ENCODE results near the gene SLC2A4RG.
A peak's percentile ranks its signal among the peaks of the same experiment; 100 is the strongest.

SLC2A4RG gene

DNA sequence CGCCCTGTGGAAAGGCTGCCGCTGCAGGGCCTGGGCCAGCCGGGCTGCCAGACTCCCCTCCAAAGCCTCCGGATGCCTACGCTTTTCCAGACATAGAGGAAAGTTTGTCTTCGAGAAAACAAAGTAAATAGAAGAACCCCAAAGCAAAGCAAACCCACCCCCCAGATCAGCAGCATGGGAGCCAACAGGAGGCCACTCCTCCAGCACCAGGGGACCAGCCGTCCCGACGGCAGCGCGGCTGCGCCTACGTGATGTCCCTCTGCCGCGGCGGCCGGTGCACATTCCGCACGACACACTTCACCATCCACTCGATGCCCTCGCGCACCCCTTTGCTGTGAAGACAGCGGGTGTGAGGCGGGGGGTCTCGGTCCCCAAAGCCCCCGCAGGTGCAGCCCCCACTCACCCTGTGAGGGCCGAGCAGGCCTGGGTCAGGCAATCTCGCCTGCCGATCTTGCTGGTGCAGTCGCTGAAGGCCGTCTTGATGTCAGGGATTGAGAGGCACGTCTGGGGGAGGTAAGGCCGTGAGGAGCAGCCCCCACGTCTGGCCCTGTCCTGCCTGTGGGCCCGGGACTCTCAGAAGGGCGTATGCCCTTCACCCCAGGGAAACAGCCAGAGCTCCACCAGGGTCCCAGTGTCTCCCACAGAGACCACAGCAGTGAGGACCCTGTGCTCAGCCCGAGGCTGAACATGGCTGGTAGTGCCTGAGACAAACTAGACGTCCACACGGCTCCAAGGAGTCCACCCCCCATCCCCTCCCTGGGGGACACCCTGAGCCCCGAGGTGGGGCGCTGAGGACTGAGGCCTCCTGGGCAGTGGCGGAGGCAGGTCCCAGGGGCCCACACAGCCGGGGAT is 39.2 kb upstream of the SLC2A4RG start:
- DNase-seq, result no peak

DNA sequence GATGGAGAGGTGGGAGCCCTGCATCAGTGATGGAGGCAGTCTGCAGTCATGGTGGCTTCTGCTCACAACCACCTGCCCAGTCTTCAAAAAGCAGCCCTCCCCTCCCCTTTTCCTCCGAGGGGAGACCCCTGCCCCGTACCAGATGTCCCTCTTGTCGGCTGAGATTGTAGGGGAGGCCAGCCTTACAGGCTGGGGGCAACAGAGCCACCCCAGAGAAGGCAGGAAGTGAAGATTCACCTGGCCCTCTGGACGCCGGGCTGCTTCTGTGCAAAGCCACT is 38.6 kb upstream of the SLC2A4RG start:
- no peak for DNase-seq

DNA sequence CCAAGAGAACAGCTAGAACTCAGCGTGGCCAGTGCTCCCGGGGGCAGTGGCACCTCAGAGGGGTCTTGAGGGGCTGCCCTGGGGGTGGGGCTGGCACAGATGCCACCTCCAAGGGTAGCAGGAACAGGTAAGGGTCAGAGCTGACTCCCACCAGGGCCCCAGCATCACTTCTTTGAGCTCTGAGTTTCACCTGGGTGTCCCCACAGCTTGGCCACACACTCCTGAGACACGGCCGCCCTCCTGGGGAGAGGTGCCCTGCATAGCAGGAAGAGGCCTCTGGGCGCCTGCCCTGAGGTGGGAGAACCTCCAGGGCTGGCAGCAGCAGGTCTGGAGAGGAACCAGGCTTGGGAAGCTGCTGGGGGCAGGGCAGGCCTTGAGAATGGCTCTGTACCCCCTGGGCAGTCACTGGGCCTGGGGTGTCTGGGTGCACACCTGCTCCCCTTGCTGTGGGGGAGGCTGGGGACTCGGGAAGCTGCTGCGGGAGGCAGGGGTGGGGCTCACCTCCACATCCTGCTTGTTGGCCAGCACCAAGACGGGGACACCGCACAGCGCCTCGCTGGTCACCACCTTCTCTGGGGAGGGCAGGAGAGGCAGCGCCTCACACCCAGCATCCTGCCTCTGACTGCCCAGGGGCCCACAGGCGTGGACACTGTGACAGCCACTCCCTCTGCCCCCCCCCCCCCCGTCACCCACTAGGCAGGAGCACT is 38.1 kb upstream of the SLC2A4RG start:
- no peak for DNase-seq

DNA sequence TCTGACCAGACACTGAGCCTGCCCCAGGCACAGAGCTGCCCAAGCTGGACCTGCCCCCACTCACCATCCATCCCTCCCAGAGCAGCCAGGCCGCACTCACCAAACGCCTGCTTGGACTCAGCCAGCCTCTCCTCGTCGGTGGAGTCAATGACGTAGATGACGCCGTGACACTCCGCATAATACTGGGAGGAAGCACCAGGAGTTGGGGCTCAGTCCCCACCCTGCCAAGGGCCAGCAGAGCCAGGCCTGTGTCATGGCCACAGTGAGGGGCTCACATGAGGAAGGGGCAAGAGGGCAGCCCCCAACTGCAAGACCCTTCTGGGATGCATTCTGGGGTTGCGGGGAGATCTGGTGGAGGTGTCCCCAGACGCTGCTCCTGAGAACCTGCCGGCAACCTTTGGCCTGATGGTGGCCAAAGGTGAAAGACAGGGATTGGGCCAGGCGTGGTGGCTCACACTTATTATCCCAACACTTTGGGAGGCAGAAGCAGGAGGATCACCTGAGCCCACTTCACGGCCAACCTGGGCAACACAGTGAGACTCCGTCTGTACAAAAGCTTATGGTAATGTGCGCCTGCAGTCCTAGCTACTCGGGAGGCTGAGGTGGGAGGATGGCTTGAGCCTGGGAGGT is 37.4 kb upstream of the SLC2A4RG start:
- no peak for DNase-seq

DNA sequence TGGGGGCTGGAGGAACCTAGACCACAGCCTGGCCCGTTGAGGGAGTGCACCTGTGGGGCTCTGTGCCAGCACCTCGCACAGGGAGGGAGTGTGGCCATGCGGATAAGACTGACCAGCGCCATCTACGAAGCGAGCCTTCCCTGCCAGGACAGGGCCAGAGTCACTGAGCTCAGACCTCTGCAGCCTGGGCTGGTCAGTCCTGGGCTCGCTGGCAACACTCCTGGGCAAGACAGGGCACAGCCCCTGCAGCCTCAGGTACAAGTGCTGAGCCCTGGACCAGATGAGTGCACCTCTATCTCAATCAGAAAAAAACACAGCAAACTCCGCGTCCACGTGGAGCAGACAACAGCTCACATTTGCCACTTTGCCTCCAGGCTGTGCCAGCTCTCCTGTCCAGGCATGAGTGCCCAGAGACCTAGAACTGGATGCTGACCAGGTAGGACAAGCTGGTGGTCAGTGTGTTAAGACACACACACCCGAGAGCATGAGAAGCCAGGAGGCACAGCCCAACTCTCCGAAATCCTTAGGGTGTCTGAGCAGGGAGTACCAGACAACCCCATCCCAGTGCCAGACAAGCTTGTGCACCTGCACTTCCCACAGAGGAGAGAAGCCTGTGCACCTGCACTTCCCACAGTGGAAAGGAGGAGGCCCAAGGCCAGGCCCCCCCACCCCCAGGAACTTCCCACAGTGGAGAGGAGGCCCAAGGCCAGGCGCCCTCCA is 36.7 kb upstream of the SLC2A4RG start:
- no peak for DNase-seq

DNA sequence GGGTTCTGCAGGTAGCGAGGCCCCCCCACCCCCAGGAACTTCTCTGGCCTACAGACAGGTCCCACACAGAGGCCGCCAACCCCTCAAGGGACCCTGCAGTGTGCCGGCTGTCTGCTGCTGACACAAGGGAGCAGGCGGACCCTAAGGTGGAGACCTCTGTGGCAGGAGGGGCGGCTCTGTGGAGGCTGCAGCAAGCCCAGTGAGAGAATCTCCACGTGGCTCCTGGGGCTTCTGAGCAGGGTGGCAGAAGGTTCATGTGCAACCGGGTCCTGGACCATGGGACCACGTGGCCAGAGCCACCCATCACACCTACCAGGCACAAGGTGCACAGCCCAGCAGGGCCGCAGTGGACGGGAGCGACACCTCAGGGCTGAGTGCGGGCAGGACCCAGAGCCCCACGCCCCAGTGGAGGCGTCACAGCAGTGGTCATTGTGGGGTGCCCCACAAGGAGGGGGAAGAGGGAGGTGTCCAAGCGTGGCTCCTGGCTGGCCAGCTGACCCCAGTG is 36.1 kb upstream of the SLC2A4RG start:
- DNase-seq, result no peak

DNA sequence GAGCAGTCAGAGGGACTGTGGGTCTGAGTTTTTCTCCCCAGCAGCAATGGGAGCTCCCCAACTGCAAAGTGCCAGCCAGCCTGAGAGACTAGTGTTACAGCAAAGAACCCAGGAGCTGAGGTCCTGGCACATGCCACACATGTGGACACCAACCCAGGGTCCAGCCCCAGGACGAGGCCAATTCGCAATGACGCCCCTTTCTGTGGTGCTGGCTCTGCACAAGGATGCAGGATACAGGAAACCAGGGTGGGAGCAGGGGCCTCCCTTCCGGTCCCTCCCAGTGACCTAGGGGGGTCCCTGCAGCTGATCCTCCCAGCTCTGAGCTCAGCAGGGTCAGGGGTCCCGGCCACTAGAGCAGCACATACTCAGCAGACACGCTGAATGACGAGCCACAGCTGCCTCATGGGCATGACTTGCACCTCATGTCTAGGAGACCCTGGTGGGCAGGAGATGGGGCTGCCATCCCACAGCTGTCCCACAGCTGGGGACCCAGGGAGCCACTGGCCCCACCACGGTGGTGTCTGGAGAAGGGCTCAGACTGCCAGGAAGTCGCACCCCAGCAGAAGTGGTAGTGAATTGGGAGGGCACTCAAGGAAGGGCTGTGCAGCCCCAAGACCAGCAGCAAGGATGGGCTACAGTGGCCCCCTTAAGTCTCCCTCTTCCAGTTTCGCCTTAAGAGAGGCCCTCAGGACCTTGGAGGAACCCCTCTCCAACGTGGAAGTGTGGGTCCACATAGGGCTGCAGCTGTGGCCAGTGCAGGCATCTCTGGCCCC is 35.4 kb upstream of the SLC2A4RG start:
- no peak for DNase-seq

DNA sequence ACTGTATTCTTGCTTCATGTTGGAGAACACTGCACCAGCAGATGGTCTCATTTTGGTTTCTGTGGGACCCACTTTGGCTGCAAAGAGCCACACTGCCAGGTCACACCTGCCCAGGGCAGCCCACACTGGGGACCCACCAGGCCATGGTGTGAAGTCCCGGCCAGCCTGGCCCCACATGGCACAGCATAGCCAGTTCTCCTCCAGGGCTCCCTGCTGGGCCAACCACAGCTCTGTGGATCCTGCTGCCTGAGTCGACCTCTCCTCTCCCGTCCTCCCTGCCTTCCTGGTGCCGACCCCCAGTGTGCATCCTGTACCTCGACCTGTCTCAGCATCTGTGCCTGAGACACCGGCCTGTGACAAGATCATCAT is 34.8 kb upstream of the SLC2A4RG start:
- DNase-seq, result no peak

DNA sequence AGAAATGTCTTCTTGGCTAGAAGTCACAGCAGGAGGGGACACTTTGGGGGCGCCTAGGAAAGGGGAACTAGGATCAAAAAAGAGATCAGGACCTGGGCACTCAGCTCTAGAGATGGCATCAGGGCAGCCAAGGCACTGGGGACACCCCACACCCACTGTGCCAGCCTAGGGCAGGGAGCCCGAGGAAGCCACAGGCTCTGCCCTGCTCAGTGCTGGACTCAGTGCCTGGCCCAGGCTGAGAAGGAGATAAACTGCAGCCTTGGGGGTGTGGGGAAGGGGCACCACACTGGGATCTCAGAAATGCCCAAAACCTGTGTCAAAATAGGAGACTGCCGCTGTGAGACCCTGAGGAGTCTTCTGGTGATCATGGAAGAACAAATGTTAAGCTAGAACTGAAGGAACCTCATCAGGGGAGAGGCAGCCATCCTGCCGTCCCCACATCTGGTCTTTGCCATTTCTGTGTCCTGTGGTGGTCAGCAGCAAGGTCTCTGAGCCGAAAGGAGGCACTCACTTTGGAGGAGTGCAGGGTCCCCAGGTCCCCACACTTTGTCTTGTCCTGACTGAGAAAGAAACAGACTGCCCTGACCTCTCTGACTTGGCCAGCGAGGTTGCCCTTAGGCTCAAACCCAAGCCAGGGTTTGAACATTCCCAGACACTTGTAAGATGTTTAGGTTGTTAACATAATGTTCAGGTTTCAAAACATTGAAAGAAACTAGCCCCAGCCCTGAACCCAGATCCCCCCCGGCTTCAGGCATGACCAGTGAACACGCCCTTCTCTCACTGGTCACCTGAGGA is 34.1 kb upstream of the SLC2A4RG start:
- no peak for DNase-seq

DNA sequence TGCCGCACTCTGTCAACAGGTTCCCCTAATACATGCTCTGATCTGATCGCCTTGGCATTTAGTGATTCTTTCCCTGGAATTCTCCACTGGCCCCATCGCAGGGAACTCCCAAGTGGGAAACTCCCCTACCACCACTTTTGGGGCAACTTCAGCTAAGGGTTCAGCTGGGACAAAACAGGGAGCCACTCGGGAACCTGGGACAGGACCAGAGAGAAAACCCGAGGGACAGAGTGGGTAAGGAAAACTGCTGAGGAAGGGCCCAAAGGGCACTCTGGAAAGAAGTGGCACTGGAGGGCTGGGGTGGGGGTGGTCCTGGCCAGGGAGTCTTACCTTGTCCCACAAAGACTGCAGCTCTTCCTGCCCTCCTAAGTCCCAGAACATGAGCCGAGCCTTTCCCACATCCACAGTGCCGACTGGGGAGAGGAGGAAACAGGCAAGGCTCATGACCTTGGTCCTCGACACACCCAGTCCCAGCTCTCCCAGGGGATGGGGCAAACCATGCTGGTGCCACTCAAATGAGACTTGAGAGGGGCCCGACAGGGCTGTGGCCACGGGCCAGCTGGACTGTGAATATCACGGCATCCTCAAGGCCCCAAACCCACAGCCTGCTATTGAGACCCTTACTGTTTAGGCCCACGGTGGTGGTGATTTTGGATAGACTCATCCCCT is 33.4 kb upstream of the SLC2A4RG start:
- no peak for DNase-seq

DNA sequence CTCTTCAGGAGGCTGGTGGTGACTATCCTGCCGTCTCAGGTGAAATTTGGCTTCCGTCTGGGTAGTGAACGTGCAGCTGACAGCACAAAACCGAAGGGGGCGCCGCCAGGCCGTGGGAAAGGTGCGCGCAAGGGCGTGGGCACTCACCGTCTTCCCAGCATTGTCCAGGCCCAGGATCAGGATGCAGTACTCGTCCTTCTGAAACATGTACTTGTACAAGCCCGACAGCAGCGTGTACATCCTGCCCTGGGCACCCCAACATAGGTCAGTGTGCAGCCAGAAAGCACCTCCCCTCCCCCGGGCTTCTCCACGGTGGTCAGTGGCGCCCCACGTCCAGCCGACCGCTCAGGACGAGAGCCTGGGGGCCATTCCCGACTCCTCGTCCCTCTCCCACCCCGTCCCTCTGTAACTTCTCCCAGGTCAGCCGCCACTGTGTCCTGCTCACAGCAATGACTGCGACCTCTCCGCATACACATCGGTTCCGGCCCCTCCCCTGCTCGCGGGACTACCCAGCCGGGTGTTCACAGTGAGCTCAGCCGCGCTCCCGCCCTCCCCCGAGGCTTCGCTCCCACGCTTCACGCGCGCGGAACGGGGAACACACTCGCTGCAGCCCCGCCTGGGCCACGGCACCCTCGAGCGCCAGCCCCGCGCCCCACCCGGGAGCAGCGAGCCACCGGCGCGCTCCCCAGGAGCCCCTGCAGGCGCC is 32.6 kb upstream of the SLC2A4RG start:
- peak; percentile 63 for DNase-seq

DNA sequence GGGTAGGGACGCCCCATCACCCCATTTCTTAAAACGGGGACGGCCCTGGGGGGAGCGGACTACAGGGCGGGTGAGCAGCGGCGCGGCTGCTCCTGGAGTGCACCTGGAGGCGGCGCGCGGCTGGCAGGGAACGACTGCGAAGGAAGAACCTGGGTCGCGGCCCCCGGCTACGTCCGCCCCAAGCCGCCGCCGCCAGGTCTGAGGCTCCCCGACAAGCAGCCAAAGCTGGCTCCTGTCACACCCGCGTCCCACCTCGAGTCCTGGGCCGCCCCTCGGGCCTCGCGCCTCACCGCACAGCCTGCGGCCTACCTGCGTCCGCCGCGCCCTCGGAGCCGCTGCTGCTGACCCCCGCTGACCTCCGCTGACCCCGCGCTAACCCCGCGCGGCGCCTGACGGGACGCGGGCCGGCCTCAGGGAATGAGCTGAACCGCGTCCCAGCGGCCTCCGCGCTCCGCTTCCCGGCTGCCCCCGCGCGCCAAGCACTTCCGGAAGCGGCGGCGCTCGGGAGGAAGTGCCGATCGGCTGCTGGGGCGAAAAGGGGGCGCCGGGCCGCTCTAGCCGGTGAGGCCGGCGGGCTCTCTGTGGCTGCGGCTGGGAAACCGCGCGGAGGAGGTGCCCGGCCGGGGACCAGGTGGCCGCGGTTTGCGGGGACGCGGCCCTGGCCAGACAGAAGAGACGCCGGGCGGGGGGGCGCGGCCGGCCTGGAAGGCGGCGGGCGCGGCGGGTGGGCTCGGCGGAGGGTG is 31.8 kb upstream of the SLC2A4RG start, which contains the start of the genes ARFRP1 and ZGPAT:
Gene ARFRP1 (minus strand): TSS at position 419 of the 743 bp plus-strand sequence. CDS start 885 bp downstream, outside the sequence.
Gene ZGPAT (plus strand): TSS at position 482 of the 743 bp plus-strand sequence. CDS start 542 bp downstream, outside the sequence.
- DNase-seq, result peak; percentile 86

DNA sequence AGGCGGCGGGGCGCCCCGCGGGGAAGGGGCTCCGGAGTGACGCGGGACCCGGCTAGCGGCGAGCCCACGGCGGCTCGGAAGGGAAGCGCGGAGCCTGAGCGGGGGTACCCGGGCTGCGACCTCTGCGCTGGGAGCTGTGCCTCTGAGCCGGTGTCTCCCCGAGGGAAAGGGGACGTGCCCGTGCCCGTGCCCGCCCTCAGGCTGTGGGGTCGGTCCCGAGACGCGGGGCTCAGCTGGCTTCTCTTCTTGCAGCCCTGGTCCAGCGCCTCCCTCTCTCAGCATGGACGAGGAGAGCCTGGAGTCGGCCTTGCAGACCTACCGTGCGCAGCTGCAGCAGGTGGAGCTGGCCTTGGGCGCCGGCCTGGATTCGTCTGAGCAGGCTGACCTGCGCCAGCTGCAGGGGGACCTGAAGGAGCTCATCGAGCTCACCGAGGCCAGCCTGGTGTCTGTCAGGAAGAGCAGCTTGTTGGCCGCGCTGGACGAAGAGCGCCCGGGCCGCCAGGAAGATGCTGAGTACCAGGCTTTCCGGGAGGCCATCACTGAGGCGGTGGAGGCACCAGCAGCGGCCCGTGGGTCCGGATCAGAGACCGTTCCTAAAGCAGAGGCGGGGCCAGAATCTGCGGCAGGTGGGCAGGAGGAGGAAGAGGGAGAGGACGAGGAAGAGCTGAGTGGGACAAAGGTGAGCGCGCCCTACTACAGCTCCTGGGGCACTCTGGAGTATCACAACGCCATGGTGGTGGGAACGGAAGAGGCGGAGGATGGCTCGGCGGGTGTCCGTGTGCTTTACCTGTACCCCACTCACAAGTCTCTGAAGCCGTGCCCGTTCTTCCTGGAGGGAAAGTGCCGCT is 31.1 kb upstream of the SLC2A4RG start:
- no peak for DNase-seq

DNA sequence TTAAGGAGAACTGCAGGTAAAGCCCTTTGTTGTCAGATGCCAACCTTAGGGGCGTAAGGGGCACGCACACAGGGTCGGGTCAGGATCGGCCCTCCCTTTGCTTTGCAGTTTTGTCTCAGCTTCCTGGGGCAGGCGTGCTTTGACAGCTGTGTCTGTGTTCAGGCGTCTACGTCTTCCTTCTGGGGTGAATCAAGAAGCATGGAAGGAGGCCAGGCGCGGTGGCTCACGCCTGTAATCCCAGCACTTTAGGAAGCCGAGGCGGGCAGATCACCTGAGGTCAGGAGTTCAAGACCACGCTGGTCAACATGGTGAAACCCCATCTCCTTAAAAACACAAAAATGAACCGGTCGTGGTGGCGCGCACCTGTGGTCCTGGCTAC is 30.4 kb upstream of the SLC2A4RG start:
- DNase-seq, result no peak

DNA sequence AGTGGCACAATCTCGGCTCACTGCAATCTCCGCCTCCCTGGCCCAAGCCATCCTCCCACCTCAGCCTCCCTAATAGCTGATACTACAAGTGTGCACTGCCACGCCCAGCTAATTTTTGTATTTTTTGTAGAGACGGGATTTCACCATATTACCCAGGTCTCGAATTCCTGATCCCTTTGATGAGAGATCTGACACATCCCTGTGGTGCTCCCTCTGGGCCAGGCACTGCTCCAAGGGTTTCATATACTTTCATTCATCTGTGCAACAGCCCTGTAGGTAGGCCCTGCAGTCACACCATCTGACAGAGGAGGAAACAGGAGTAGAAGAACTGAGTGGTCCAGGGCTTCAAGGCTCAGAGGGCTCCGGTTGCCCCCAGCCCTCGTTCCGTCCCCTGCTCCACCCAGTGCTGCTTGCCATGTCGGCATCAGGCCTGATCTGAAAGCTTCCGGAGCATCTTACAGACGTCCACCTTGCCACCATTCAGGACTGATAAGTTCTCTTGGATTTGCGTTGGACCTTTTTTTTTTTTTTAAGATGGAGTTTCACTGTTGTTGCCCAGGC is 28.4 kb upstream of the SLC2A4RG start:
- DNase-seq, result no peak

DNA sequence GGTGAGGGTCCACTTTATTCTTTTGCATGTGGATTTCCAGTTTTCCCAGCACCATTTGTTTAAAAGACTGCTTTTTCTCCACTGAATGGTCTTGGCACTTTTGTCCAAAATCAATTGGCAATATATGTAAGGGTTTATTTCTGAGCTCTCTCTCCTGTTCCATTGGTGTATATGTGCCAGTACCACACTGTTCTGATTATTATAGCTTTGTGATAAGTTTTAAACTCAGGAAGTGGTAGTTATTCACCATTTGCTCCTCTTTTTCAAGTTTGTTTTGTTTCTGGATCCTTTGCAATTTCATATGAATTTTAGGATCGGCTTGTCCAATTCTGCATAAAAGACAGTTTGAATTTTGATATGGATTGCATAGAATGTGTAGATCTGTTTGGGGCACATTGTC is 27.4 kb upstream of the SLC2A4RG start:
- DNase-seq, result no peak

DNA sequence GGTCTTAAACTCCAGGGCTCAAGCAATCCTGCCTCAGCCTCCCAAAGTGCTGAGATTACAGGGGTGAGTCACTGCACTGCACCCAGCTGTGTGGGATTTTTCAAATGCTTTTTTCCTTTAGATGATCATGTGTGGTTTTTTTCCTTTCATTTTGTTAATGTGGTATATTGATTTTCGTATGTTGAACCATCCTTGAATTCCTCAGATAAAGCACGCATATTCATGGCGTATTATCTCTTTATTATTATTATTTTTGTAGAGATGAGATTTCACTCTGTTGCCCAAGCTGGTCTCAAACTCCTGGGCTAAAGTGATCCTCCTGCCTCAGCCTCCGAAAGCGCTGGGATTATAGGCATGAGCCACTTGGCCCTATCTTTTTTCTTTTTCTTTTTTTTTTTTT is 24.7 kb upstream of the SLC2A4RG start:
- DNase-seq, result no peak

DNA sequence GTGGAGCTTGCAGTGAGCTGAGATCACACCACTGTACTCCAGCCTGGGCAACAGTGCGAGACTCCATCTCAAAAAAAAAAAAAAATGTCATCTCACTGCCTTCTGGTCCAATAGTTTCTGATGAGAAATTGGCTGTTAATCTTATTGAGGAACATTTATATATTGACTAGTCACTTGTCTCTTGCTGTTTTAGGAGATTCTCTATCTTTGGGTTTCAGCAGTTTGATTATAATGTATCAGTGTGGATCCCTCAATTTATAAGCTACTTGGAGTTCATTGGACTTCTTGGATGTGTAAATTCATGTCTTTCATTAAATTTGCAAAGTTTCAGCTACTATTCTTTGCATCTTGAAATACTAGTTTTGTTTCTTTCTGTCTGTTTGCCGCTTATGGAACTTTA is 20.6 kb upstream of the SLC2A4RG start:
- no peak for DNase-seq

Measured in stimulated activated naive CD4-positive, alpha-beta T cell treated with Interleukin-2 at 50 U/mL for 16 hours (primary cell).